Activated T-cell treated with anti-CD3 and anti-CD28 coated beads, Interleukin-2, amount 50 U/mL, for 72 hours (primary cell): Measurements from ENCODE around the gene CREG1. TPM values are rescaled to one million over a fixed set of nuclear protein-coding genes. Genes with fewer than 3 reads are reported as not detected.

Experiments used
- total RNA-seq, 2 donors: library from RNA; stranded (reverse); gene quantifications; one replicate each; pipeline ENCODE4 v1.2.3, GENCODE V29; 2022

Gene CREG1
- total RNA-seq, 2 donors from 2014 or later = 7.4 to 8.3 TPM

Other genes with a start within 250 kb of the CREG1 start
- 100 to 1,000 TPM; 160 to 178 TPM for gene CD247, start 35.2 kb downstream of the CREG1 start, total RNA-seq
- gene RCSD1, start 76.5 kb upstream of the CREG1 start, total RNA-seq = 10 to 100 TPM; 62.0 to 69.5 TPM
- gene MPZL1, start 168.2 kb upstream of the CREG1 start, total RNA-seq = 10 to 100 TPM; 17.2 to 20.9 TPM